GM12873 (cell line): ENCODE data around the gene ARMC5.

Experiments used
- CTCF ChIP-seq: IDR thresholded peaks from 2 replicates; pipeline ENCODE4 v1.5.1; 2012; ENCODE audit warnings: low read depth, mild to moderate bottlenecking, moderate library complexity, low read length, control low read depth; ENCODE audit not compliant: insufficient read depth; ENCODE audit errors: missing control alignments

Gene ARMC5

GRCh38 chr16:31416371-31416770 lies 42.9 kb upstream of the ARMC5 start:
- no peak for TF ChIP-seq CTCF

GRCh38 chr16:31417916-31418315 lies 41.4 kb upstream of the ARMC5 start:
- TF ChIP-seq CTCF: no peak

GRCh38 chr16:31420037-31420436 lies 39.3 kb upstream of the ARMC5 start:
- no peak for TF ChIP-seq CTCF

GRCh38 chr16:31421587-31421986 lies 37.7 kb upstream of the ARMC5 start:
- no peak for TF ChIP-seq CTCF

GRCh38 chr16:31423241-31423640 lies 36.1 kb upstream of the ARMC5 start:
- TF ChIP-seq CTCF: no peak

- TF ChIP-seq CTCF: no peak
Observed at GRCh38 chr16:31423801-31424200, 35.5 kb upstream of the ARMC5 start.

- no peak for TF ChIP-seq CTCF
Observed at GRCh38 chr16:31427441-31428278, 31.6 kb upstream of the ARMC5 start.
